Measurements from ENCODE around the gene ATG101.

DNA sequence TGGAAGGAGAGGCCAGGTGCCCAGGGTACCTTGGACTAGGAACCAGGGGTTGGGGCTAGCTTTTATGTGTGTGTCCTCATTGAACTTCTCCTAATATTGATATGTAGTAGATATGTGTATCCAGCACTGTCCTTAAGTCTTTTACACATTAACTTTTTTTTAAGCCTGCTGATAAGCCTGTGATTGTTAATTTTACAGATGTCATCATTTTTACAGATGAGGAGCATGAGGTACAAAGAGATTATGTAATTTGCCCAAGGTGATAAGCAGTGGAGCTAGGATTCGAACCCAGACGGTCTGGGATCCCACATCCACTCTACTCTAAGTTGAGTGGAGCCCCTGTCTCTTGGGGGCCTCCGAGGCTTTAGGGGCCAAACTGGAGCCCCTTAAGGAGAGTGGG lies 28.7 kb upstream of the ATG101 start:
- TF ChIP-seq, protein P1, sequence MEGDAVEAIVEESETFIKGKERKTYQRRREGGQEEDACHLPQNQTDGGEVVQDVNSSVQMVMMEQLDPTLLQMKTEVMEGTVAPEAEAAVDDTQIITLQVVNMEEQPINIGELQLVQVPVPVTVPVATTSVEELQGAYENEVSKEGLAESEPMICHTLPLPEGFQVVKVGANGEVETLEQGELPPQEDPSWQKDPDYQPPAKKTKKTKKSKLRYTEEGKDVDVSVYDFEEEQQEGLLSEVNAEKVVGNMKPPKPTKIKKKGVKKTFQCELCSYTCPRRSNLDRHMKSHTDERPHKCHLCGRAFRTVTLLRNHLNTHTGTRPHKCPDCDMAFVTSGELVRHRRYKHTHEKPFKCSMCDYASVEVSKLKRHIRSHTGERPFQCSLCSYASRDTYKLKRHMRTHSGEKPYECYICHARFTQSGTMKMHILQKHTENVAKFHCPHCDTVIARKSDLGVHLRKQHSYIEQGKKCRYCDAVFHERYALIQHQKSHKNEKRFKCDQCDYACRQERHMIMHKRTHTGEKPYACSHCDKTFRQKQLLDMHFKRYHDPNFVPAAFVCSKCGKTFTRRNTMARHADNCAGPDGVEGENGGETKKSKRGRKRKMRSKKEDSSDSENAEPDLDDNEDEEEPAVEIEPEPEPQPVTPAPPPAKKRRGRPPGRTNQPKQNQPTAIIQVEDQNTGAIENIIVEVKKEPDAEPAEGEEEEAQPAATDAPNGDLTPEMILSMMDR (optimal IDR thresholded peaks at IDR 0.05 in 1 of 3, IDR thresholded peaks at IDR 0.05 in 1 of 3, conservative IDR thresholded peaks at IDR 0.05 in 1 of 3; ENCODE audit: extremely low read depth in 1 of 3, insufficient read depth in 2 of 3, low read length in 3 of 3): no peak
- no peak for TF ChIP-seq EZH2 (IDR thresholded peaks at IDR 0.05; ENCODE audit: low read length)
